Stimulated activated CD8-positive, alpha-beta memory T cell treated with anti-CD3 and anti-CD28 coated beads, Interleukin-7, amount 100 ng/mL, for 1 hour (primary cell): ENCODE measurements around the gene LBHD2.

ENCODE experiments used
- DNase-seq, 2 donors: peaks; one replicate each; pipeline ENCODE4 v3.0.0-alpha.2; 2020; ENCODE audit warnings: low read depth in 2 of 2

Gene LBHD2

GRCh38 chr14:103132381-103133209 is 48.6 kb downstream of the LBHD2 start:
- DNase-seq = no peak

- DNase-seq = no peak
Measured at GRCh38 chr14:103133210-103134140, 49.5 kb downstream of the LBHD2 start.

DNA sequence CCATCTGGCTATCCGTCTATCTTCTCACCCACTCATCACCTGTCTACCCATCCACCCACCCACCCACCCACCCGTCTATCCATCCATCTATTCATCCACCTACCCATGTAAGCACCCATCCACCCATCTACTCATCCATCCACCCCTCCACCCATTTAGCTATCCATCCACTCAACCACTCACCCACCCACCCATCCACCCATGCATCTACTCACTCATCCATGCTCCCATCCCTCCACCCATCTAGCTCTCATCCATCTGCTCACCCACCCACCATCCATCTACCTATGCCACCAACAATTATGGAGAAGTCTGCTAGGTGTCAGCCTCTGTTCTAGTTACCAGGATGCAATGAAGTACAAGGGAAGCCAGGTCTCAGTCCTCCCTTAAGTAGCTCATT is 50.4 kb downstream of the LBHD2 start:
- no peak for DNase-seq

- no peak for DNase-seq
Measured at GRCh38 chr14:103134919-103135318, 50.9 kb downstream of the LBHD2 start.

GRCh38 chr14:103135333-103136260 is 51.6 kb downstream of the LBHD2 start:
- DNase-seq = no peak

DNA sequence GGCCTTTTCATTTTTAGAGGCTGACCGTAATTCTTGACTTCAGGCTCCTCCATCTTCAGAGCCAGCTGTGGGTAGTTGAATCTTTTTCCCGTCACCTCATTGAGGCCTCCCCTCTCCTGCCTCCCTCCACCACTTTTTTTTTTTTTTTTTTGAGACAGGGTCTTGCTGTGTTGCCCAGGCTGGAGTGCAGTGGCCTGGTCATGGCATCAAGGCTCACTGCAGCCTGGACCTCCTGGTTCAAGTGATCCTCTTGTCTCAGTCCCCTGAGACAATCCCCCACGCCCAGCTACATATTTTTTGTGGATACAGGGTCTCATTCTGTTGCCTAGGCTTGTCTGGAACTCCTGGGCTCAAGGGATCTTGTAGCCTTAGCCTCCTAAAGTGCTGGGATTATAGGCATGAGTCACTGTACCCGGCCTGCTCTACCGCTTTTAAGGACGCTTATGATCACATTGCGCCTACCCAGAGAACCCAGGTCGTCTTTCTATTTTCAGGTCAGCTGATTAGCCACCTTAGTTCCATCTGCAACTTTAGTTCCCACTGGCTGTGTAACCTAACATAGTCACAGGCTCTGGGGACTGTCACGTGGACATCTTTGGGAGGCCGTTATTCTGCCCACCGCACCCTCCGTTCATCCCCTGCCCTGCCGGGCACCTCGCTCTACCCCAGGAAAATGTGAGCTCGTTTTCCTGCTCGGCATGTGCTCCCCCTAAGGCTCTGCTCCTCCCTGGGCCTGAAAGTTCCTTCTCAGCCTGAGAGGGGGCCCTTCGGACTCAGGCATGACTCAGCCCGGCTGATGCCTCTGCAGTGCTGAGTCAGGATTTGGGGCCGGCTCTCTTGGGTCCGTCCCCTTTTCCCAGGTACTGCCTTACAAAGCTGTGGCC is 52.6 kb downstream of the LBHD2 start:
- DNase-seq = no peak

DNA sequence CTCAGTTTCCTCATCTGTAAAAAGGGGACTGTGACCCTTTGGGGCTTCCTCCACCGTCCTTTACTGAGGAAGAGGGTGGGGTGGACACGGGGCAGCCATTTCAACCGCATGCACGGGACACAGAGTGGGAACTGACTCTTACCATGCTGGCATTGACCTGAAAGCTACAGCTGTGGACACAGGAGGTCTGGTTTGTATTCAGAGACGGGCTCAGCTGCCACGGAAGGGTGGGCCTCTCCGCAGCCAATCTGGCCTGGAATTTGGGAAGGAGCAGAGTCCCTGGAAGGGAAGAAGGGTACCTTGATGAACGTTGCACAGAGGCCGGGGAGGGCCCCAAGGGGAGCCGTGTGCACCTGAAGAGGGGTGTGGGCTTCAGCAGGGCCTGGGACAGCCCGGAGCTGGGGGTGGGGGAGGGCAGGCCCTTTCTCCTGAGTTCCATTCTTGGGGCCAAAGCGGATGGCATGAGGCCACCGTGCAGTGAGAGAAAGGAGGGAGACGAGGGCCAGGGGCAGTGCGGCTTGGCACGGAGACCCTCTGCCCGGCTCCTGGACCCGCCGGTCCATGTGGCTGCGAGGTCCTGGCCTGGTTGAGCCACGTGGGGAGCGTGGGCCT is 53.8 kb downstream of the LBHD2 start:
- no peak for DNase-seq

DNA sequence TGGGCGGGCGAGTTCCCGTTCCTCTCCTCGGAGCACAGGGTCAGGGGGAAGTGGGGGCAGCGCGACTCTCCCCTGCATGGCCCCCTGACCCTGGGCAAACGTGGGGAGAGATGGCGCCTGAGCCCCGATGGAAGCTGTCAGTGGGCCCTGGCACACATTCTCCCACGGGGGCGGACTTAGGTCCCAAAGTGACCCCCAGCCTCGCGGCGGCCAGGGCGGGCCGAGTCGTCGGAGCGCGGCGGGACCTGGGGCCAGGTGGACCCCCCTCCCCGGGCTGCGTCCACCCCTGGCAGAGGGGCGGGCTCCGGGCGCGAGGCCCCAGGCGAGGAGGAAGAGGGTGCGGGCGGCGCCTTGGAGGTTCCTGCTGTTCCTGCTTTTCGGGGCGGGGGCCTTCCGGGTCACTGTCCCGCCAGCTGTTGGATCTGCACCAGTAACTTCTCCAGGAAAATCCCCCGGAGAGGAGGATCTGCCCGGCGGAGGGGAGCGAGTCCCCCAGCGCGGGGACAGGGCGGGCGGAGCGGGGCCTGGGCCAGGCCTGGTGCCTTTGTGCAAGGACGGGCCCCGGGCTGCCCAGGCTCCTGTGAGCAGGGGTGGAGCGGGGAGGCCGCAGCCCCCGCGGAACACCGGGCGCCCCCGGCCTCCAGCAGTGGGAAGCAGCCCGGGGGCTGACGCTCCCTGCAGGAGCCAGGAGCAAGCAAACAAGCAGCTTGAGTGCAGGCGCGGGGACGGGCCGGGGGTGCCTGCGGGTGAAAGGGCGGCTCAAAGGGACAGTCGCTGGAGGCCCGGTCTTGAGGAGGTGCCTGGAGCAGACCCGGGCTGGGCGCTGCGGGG is 54.5 kb downstream of the LBHD2 start:
- DNase-seq = no peak

- no peak for DNase-seq
Measured at GRCh38 chr14:103139132-103140025, 55.4 kb downstream of the LBHD2 start.
